H1 (cell line): ENCODE measurements around the gene OS9. TPM values are rescaled to one million over a fixed set of nuclear protein-coding genes. Genes with fewer than 3 reads are reported as not detected.
A peak's percentile ranks its signal among the peaks of the same experiment; 100 is the strongest.

Source experiments
- CHD7 ChIP-seq: fragments of 300-600 bp; sonication (generic); IDR thresholded peaks from 2 replicates; pipeline ENCODE4 v1.7.1; 2012; ENCODE audit warnings: low read length, moderate library complexity, mild to moderate bottlenecking, inconsistent platforms; ENCODE audit not compliant: insufficient replicate concordance
- CTCF ChIP-seq, 3 experiments: IDR thresholded peaks; 1 replicate in 2 of 3; 2 replicates in 1 of 3; pipeline versions ENCODE4 v1.5.1 to v1.6.1; 2011; ENCODE audit warnings: low read length in 3 of 3, mild to moderate bottlenecking in 3 of 3, inconsistent platforms in 2 of 3, low read depth in 1 of 3, moderate library complexity in 1 of 3; ENCODE audit not compliant: insufficient read depth in 1 of 3; ENCODE audit errors: control extremely low read depth in 1 of 3
- polyA plus RNA-seq, 7 experiments: library from polyadenylated mRNA; depleted of rRNA in 3 of 7; stranded (reverse) in 5 of 7; unstranded in 2 of 7; fragments of >200 nt in 5 of 7; fragments of 200-250 nt in 2 of 7; gene quantifications; 1 replicate in 5 of 7; 2 replicates in 1 of 7; 4 replicates in 1 of 7; pipeline versions ENCODE4 v1.2.1 to v1.2.3, GENCODE V29; 2011 to 2013; ENCODE audit warnings: missing spikeins in 2 of 7, mixed read lengths in 2 of 7
- total RNA-seq: library from RNA; stranded (reverse); fragmentation: NEBNext Ultra II Directional; extraction: Animal tissue kit (Norgen Biotek cat#: 25700); gene quantifications from 2 replicates; pipeline ENCODE4 v1.2.1, GENCODE V29; 2021

The OS9 gene
- total and polyA plus RNA-seq, 2 of the 8 experiments (the other 6 are each of a cell fraction or from before 2014, with no cell fraction given), result 71.0 to 108 TPM

GRCh38 chr12:57741844-57742738 is 48.2 kb downstream of the OS9 start (continued):
- no peak for TF ChIP-seq CHD7
- peak; percentile 32 to 62 (median 52); a peak in 3 of 4 replicates for TF ChIP-seq CTCF (IDR thresholded peaks at IDR 0.05; ENCODE audit: control extremely low read depth in 1 of 3, insufficient read depth in 1 of 3, low read depth in 1 of 3, low read length in 3 of 3)
